Loucy (cell line): ENCODE measurements around the gene C8B.

ENCODE experiments used
- H2AFZ ChIP-seq: fragments of 200-600 bp; sonication (generic); 2 replicates; pipeline ENCODE4 v1.6.0; 2016; ENCODE audit warnings: antibody characterized with exemption, mild to moderate bottlenecking, low read length, moderate library complexity
- H3F3A ChIP-seq: fragments of 200-600 bp; 2 replicates; pipeline ENCODE4 v1.6.0; 2016; ENCODE audit warnings: antibody characterized with exemption, low read depth, mild to moderate bottlenecking
- H3K27me3 ChIP-seq: fragments of 200-600 bp; sonication (generic); 2 replicates; pipeline ENCODE4 v1.6.1; 2014; ENCODE audit warnings: low read length, mild to moderate bottlenecking; ENCODE audit not compliant: insufficient read depth, poor library complexity, severe bottlenecking
- H3K36me3 ChIP-seq: fragments of 200-600 bp; sonication (generic); 2 replicates; pipeline ENCODE4 v1.6.1; 2016; ENCODE audit warnings: low read length; ENCODE audit not compliant: insufficient read depth
- H3K4me1 ChIP-seq: fragments of 200-600 bp; sonication (generic); 2 replicates; pipeline ENCODE4 v1.5.1; 2014; ENCODE audit warnings: low read length, mild to moderate bottlenecking; ENCODE audit not compliant: insufficient read depth, poor library complexity, severe bottlenecking
- H3K4me2 ChIP-seq: fragments of 200-600 bp; sonication (generic); 2 replicates; pipeline ENCODE4 v1.6.0; 2014; ENCODE audit warnings: antibody characterized with exemption, low read length, low read depth, mild to moderate bottlenecking; ENCODE audit not compliant: poor library complexity, severe bottlenecking
- H3K4me3 ChIP-seq: fragments of 200-600 bp; sonication (generic); 2 replicates; pipeline ENCODE4 v1.5.1; 2014; ENCODE audit warnings: low read length, mild to moderate bottlenecking, mixed read lengths; ENCODE audit not compliant: poor library complexity, severe bottlenecking
- H3K79me2 ChIP-seq: fragments of 200-600 bp; sonication (generic); 2 replicates; pipeline ENCODE4 v1.6.1; 2014; ENCODE audit warnings: low read length; ENCODE audit not compliant: insufficient read depth
- H3K9ac ChIP-seq: fragments of 200-600 bp; sonication (generic); 2 replicates; pipeline ENCODE4 v1.6.0; 2014; ENCODE audit warnings: mild to moderate bottlenecking, low read depth, low read length, moderate library complexity; ENCODE audit not compliant: poor library complexity, severe bottlenecking
- H3K9me2 ChIP-seq: fragments of 200-600 bp; sonication (generic); replicated peaks from 2 replicates; pipeline ENCODE4 v1.6.1; 2016; ENCODE audit warnings: low read depth, low read length, mixed read lengths
- H3K9me3 ChIP-seq: fragments of 200-600 bp; sonication (generic); 2 replicates; pipeline ENCODE4 v1.6.1; 2014; ENCODE audit warnings: mild to moderate bottlenecking, antibody characterized with exemption, low read length, low read depth; ENCODE audit not compliant: insufficient read depth
- H4K20me1 ChIP-seq: fragments of 200-600 bp; sonication (generic); 2 replicates; pipeline ENCODE4 v1.6.0; 2014; ENCODE audit warnings: antibody characterized with exemption, low read length, mild to moderate bottlenecking; ENCODE audit not compliant: insufficient read depth, poor library complexity, severe bottlenecking
- EZH2phosphoT487 ChIP-seq: fragments of 200-600 bp; IDR thresholded peaks from 2 replicates; pipeline ENCODE4 v1.6.1; 2018; ENCODE audit warnings: antibody characterized with exemption, mild to moderate bottlenecking, moderate library complexity, borderline replicate concordance
- TF ChIP-seq, protein P1 (sequence below): fragments of 200-600 bp; sonication (generic); conservative IDR thresholded peaks from 2 replicates; pipeline ENCODE4 v1.5.1; 2014; ENCODE audit warnings: mild to moderate bottlenecking, antibody characterized with exemption, low read length

C8B gene

DNA sequence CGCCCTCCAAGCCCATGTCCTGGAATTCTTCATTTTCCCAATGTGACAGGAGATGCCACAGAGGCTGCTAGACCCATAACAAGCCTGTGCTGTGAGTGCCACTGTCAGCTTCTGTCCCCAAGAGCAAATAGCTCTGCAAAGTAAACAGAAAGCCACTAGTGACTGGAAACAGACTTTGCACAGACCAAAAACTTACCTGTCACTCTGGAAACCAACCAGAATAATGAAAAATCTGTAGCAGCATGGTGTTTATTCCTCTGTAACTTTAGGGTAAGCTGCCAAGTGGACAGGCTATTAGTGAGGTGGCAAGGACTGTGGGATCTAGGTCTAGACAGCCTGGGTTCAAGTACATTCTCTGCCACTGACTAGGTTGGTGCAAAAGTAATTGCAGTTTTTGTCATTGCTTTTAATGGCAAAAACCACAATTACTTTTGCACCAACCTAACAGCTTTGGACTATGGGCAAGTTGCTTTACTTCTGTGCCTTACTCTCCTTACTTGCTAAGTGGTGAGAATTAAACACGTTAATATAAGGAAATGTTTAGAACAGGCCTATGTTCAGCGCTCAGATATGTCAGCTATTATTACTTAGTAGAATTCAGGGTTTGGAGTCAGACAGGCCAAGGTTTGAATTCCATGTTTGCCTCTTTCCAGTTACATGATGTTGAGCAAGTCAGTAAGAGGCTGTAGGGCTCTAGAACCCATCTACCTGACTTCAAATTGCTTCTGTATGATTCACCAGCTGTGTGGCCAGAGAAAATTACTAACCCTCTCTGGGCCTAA lies at the start of gene C8B:
C8B (minus strand) TSS at position 100 of the 782 bp plus-strand sequence; CDS start at position 33, 67 bp downstream.
- no peak within 1 kb of the TSS for H3K9ac ChIP-seq
- H3K4me3 ChIP-seq: no peak within 1 kb of the TSS
- H3K36me3 ChIP-seq: no peaks in the 10 kb centered on the region
- H3K79me2 ChIP-seq: no peaks in the 10 kb centered on the region
- H4K20me1 ChIP-seq: no peaks in the 10 kb centered on the region
- H2AFZ ChIP-seq: no peak within 1 kb of the TSS
- H3K4me1 ChIP-seq: no peaks in the 10 kb centered on the region
- no peaks in the 10 kb centered on the region for H3K27me3 ChIP-seq
- no peaks in the 10 kb centered on the region for H3K9me2 ChIP-seq
- H3F3A ChIP-seq: no peaks in the 10 kb centered on the region
- H3K4me2 ChIP-seq: no peak within 1 kb of the TSS
- no peaks in the 10 kb centered on the region for H3K9me3 ChIP-seq
- no peak for TF ChIP-seq EZH2phosphoT487
- TF ChIP-seq, protein P1, sequence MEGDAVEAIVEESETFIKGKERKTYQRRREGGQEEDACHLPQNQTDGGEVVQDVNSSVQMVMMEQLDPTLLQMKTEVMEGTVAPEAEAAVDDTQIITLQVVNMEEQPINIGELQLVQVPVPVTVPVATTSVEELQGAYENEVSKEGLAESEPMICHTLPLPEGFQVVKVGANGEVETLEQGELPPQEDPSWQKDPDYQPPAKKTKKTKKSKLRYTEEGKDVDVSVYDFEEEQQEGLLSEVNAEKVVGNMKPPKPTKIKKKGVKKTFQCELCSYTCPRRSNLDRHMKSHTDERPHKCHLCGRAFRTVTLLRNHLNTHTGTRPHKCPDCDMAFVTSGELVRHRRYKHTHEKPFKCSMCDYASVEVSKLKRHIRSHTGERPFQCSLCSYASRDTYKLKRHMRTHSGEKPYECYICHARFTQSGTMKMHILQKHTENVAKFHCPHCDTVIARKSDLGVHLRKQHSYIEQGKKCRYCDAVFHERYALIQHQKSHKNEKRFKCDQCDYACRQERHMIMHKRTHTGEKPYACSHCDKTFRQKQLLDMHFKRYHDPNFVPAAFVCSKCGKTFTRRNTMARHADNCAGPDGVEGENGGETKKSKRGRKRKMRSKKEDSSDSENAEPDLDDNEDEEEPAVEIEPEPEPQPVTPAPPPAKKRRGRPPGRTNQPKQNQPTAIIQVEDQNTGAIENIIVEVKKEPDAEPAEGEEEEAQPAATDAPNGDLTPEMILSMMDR: no peak

DNA sequence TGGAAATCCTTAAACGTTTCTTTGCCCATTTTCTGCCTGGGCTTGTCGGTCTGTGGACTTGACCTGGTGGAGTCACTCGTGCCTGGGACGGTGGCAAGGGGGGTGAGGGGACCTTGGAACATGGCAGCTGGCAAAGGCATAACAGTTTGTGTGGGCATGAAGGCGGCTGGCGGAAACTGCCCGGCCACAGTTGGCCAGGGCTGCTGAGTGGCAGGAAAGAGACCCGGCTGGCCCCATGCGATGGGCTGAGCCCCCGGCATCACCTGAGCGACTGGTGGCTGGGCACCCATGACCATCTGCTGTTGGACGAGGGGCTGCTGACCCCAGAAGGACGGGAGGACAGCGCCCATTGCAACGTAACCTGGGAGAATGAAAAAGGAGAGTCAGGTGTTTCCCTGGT lies 49.3 kb upstream of the C8B start:
- Histone ChIP-seq H4K20me1 (no peaks in the 10 kb centered on the region), H3K9me3 (no peaks in the 10 kb centered on the region), H3K36me3 (no peaks in the 10 kb centered on the region), H3K4me2 (no peak overlapping the region), H3F3A (no peaks in the 10 kb centered on the region), H3K4me1 (no peaks in the 10 kb centered on the region), H3K9ac (no peak overlapping the region), H2AFZ (no peak overlapping the region), H3K27me3 (no peaks in the 10 kb centered on the region), H3K4me3 (no peak overlapping the region), H3K9me2 (no peaks in the 10 kb centered on the region), H3K79me2 (no peaks in the 10 kb centered on the region)
- no peak for TF ChIP-seq EZH2phosphoT487
- TF ChIP-seq, protein P1: no peak

DNA sequence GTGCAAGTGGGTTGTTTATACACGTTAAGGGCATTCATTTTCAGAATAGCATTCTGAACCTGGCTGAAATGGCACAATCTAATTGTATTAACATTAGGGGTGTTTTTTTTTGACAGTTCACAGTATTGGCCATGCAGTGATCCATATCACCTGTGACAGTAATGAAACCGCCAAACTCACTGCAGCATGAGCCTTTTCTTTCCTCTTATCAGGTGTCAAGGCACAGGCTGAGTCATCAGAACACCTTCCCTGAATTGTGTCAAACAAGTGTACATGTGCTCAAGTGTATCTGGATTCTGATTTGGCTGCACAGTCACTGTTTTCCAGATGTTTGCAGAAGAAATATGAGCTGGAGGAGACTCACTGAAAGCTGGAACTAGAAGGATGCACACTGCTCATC lies 47.7 kb upstream of the C8B start:
- no peak for TF ChIP-seq EZH2phosphoT487
- TF ChIP-seq, protein P1: no peak
- H3K9me3 ChIP-seq: no peaks in the 10 kb centered on the region
- no peaks in the 10 kb centered on the region for H4K20me1 ChIP-seq
- H3K9me2 ChIP-seq: no peaks in the 10 kb centered on the region
- H3K79me2 ChIP-seq: no peaks in the 10 kb centered on the region
- no peak overlapping the region for H2AFZ ChIP-seq
- H3K27me3 ChIP-seq: no peaks in the 10 kb centered on the region
- no peak overlapping the region for H3K4me2 ChIP-seq
- no peaks in the 10 kb centered on the region for H3K4me1 ChIP-seq
- H3K36me3 ChIP-seq: no peaks in the 10 kb centered on the region
- H3K4me3 ChIP-seq: no peak overlapping the region
- H3K9ac ChIP-seq: no peak overlapping the region
- H3F3A ChIP-seq: no peaks in the 10 kb centered on the region
